HUDEP-2 (cell line): ENCODE data around the gene ST6GALNAC4.
A peak's percentile ranks its signal among the peaks of the same experiment; 100 is the strongest.

ENCODE experiments used
- DNase-seq, 76 experiments: peaks; one replicate each; lab custom pipeline; 2025; ENCODE audit not compliant: unreplicated experiment in 76 of 76; lab: John Stamatoyannopoulos, UW

ST6GALNAC4 gene

GRCh38 chr9:127916720-127917581 is at the start of gene ST6GALNAC4:
Gene ST6GALNAC4, minus strand, starts transcription at chr9:127917041. Its CDS starts 622 bp downstream, at chr9:127916419.
- peak in 73 of 76 experiments; percentile 49 to 98 (median 91) for DNase-seq

- DNase-seq = no peak
These were observed 49.1 kb upstream of the ST6GALNAC4 start for GRCh38 chr9:127965953-127966352.

GRCh38 chr9:127963359-127964064 is 46.7 kb upstream of the ST6GALNAC4 start:
- no peak for DNase-seq

- DNase-seq = no peak
These were observed 46.2 kb upstream of the ST6GALNAC4 start for GRCh38 chr9:127963041-127963358.

GRCh38 chr9:127962278-127962677 is 45.4 kb upstream of the ST6GALNAC4 start:
- DNase-seq = no peak

- no peak for DNase-seq
These were observed 44.8 kb upstream of the ST6GALNAC4 start for GRCh38 chr9:127961613-127962155.

- no peak for DNase-seq
These were observed 44.3 kb upstream of the ST6GALNAC4 start for GRCh38 chr9:127961155-127961490.

GRCh38 chr9:127960410-127961154 is 43.7 kb upstream of the ST6GALNAC4 start:
- no peak for DNase-seq

GRCh38 chr9:127959841-127960409 is 43.1 kb upstream of the ST6GALNAC4 start:
- DNase-seq = no peak

- DNase-seq = no peak
These were observed 42.6 kb upstream of the ST6GALNAC4 start for GRCh38 chr9:127959398-127959797.

GRCh38 chr9:127958728-127959127 is 41.9 kb upstream of the ST6GALNAC4 start:
- no peak for DNase-seq

GRCh38 chr9:127955294-127956015 is 38.6 kb upstream of the ST6GALNAC4 start:
- peak in 65 of 76 experiments; percentile 16 to 79 (median 48) for DNase-seq

- peak in 1 of 76 experiments; percentile 3 for DNase-seq
These were observed 38.0 kb upstream of the ST6GALNAC4 start for GRCh38 chr9:127954831-127955293.

GRCh38 chr9:127953768-127954505 is 37.1 kb upstream of the ST6GALNAC4 start:
- DNase-seq = no peak

GRCh38 chr9:127953154-127953553 is 36.3 kb upstream of the ST6GALNAC4 start:
- DNase-seq = no peak

- DNase-seq = no peak
These were observed 33.9 kb upstream of the ST6GALNAC4 start for GRCh38 chr9:127950513-127951289.

GRCh38 chr9:127949827-127950512 is 33.1 kb upstream of the ST6GALNAC4 start:
- DNase-seq = peak in 68 of 76 experiments; percentile 7 to 81 (median 57)
